Measurements from ENCODE around the gene KRT75. TPM values are rescaled to one million over a fixed set of nuclear protein-coding genes. Genes with fewer than 3 reads are reported as not detected.
A peak's percentile ranks its signal among the peaks of the same experiment; 100 is the strongest.

Gene KRT75
- polyA plus RNA-seq, 2 of the 4 experiments (the other 2 are of a cell fraction) = not detected

DNA sequence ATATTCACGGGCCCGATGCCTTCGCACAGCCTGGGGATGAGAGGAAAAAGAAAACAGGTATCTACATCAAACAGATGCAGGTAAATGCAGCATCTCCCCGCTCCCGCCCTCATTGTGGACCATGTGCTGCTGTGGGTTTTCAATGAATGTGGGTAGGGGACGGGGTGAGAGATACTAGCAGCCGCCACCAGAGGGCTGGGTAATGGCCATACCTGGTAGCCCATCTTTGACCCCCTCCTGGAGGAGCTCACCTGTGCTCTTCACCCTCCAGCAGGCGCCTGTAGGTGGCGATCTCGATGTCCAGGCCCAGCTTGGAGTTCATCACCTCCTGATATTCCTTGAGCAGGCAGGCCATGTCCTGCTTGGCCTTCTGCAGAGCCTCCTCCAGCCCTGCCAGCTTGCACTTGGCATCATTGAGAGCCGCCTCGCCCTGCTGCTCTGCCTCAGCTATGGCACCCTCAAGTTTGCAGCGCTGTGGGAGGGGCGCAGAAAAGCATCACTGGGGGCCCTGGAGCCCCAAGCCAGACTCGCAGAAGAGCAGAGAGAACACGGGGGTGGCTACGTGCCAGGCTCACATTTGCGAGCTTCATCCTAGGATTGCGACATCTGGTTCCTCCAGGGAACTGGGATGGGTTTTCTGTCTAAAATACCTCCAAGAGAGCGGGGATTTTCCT lies 38.3 kb downstream of the KRT75 start:
- TF ChIP-seq MAFK (IDR thresholded peaks at IDR 0.05; ENCODE audit: partially characterized antibody) = no peak
- TF ChIP-seq RNF2 (IDR thresholded peaks at IDR 0.05; ENCODE audit: borderline replicate concordance, low read depth) = no peak
- no peak for TF ChIP-seq HES2 (IDR thresholded peaks at IDR 0.05)
- TF ChIP-seq CEBPB (IDR thresholded peaks at IDR 0.05) = peak; percentile 66 to 78; a peak in 3 of 4 replicates
- peak; percentile 40; the same call in 2 of the 3 replicates for TF ChIP-seq CTCF (IDR thresholded peaks at IDR 0.05)
- peak; percentile 24 to 43; a peak in 3 of 5 replicates for TF ChIP-seq RAD21 (conservative IDR thresholded peaks at IDR 0.05 in 1 of 2, IDR thresholded peaks at IDR 0.05 in 1 of 2)
- peak; percentile 22; the same call in 1 of the 3 replicates for TF ChIP-seq SMC3 (IDR thresholded peaks at IDR 0.05)
- H3K4me2 ChIP-seq = no peak overlapping the region
- DNase-seq (ENCODE audit: low read depth in 1 of 2, low spot score in 1 of 2) (peak; percentile 43 to 55), ATAC-seq (peak in 1 of 2 experiments; percentile 63; a peak in 3 of 6 replicates), FAIRE-seq (no peak)
- H3K9me3 ChIP-seq = no peaks in the 10 kb centered on the region
- H3K27ac ChIP-seq = 0 out of 6 replicates have a peak overlapping the region, but pooled peaks of 1 of the 2 experiments have one; percentile 20
- H3K4me1 ChIP-seq = peaks cover 19% of the 10 kb centered on the region
- H3K4me3 ChIP-seq = no peak overlapping the region
- ChIA-PET POLR2A (no interaction called here), CTCF (interaction anchor here (1.0 to 46.1 kb wide), 20 partner anchors 8 to 478 kb away, joined by 3 to 1221 read pairs (median 4); no protein-coding TSS in a partner anchor)
- WGBS (ENCODE audit: missing lambda C conversion rate) = 80% methylated on average over 17 of the region's 20 CpGs

- Histone ChIP-seq H3K4me2 (no peak overlapping the region), H3K9me3 (no peaks in the 10 kb centered on the region), H3K4me1 (peaks cover 29% of the 10 kb centered on the region), H3K27ac (0 out of 6 replicates have a peak overlapping the region, but pooled peaks of 1 of the 2 experiments have one; percentile 7), H3K4me3 (no peak overlapping the region)
- POLR2A ChIA-PET = no interaction called here
- DNase-seq (ENCODE audit: low read depth in 1 of 2, low spot score in 1 of 2) (no peak), FAIRE-seq (no peak), ATAC-seq (no peak)
- 80% methylated on average over 13 of the region's 13 CpGs for WGBS (ENCODE audit: missing lambda C conversion rate)
- no peak for TF ChIP-seq NFE2L2 (conservative IDR thresholded peaks at IDR 0.05; ENCODE audit: low read length)
- TF ChIP-seq, protein P1, sequence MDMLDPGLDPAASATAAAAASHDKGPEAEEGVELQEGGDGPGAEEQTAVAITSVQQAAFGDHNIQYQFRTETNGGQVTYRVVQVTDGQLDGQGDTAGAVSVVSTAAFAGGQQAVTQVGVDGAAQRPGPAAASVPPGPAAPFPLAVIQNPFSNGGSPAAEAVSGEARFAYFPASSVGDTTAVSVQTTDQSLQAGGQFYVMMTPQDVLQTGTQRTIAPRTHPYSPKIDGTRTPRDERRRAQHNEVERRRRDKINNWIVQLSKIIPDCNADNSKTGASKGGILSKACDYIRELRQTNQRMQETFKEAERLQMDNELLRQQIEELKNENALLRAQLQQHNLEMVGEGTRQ (IDR thresholded peaks at IDR 0.05) = no peak
- CTCF ChIA-PET = interaction anchor here (0.6 to 46.1 kb wide), 17 partner anchors 9 to 479 kb away, joined by 3 to 1221 read pairs (median 3); no protein-coding TSS in a partner anchor
Measured at GRCh38 chr12:52394836-52395405, 39.2 kb downstream of the KRT75 start.

DNA sequence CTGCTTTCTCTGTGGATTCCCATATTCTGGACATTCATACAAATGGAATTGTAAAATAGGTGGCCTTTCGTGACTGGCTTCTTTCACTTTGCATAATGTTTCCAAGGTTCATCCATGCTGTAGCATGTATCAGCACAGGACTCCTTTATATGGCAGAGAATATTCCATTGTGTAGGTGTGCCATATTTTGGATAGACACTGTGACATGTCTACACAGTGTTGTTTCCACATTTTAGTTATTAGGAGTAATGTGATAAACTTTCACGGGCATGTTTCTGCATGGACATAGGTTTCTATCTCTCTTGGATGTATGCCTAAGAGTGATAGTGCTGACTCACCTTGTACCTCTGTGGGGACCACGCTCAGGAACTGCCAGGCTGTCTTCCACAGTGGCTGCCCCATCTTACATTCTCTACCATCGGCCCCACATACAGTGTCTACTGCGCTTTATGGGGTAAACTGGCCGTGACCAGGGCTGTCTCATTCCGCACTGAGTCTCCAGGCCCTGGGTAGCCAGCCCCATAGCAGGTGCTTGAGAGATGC lies 41.6 kb downstream of the KRT75 start:
- ATAC-seq = no peak
- peaks cover 29% of the 10 kb centered on the region for H3K4me1 ChIP-seq
- ChIA-PET POLR2A (no interaction called here), CTCF (interaction anchor here (0.6 to 46.1 kb wide), 11 partner anchors 9 to 481 kb away, joined by 3 to 1221 read pairs (median 7); no protein-coding TSS in a partner anchor)
- no peak for TF ChIP-seq FOSL2 (IDR thresholded peaks at IDR 0.05)
- TF ChIP-seq FOSL2 (CRISPR knock-in tag; IDR thresholded peaks at IDR 0.05) = no peak
- TF ChIP-seq MAFK (IDR thresholded peaks at IDR 0.05; ENCODE audit: partially characterized antibody) = peak; percentile 41
- no peak for TF ChIP-seq CHD4 (IDR thresholded peaks at IDR 0.05; ENCODE audit: borderline replicate concordance)
- no peak for TF ChIP-seq POLR2AphosphoS2 (conservative IDR thresholded peaks at IDR 0.05; ENCODE audit: low read length)
- no peak for TF ChIP-seq BCL3 (IDR thresholded peaks at IDR 0.05)
- TF ChIP-seq FOXS1 (CRISPR knock-in tag; IDR thresholded peaks at IDR 0.05) = no peak
- FAIRE-seq = no peak
- 88% methylated on average over 7 of the region's 7 CpGs for WGBS (ENCODE audit: missing lambda C conversion rate)
- no peak overlapping the region for H3K4me3 ChIP-seq
- no peaks in the 10 kb centered on the region for H3K9me3 ChIP-seq
- no peak for DNase-seq (ENCODE audit: low read depth in 1 of 2, low spot score in 1 of 2)
- H3K4me2 ChIP-seq = no peak overlapping the region
- peak overlapping the region in 1 of 2 experiments; percentile 44; a peak in 2 of 6 replicates for H3K27ac ChIP-seq
